T-helper 2 cell (primary cell): ENCODE data around the gene HNRNPU.
"Not testable (repeated sequence)": the region's sequence is repeated elsewhere in the genome, so short reads cannot be mapped to it uniquely, and the experiment has no call there.

Experiments used
- DNase-seq, 5 experiments: peaks; one replicate each; pipeline versions ENCODE4 v3.0.0 to v3.0.0-alpha.2; 2012 to 2022

Gene HNRNPU

GRCh38 chr1:244839656-244840055 lies 24.7 kb downstream of the HNRNPU start:
- peak in 1 of 5 experiments; percentile 18 for DNase-seq

DNA sequence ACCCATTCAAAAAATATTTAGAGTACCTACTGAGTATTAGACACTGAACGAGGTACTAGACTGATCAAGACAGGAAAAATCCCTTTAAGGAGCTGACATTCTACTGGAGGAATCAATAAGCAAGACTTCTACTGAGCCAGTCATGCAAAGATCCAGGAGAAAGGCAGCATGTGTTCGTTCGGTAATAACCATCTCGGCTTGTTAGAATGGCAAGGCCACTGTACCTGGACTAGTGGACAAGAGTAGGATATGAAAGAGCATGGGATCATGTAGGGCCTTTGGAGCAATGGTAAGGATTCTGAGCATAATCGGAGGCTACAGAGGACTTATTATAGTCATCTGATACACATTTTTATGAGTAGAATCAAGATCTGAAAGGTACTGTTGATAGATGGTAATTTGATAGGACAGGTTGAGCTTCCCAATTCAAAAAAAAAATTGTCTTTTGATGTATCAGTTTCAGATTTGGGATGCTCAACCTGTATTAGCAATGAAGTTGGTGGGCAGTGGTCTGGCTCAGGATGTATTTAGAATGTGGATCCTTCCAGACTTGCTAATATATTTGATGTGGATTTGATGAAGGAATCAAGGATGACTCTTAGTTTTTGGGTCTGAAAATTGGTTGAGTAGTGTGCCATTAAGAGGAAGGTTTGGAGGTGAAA lies 26.6 kb downstream of the HNRNPU start:
- no peak for DNase-seq

DNA sequence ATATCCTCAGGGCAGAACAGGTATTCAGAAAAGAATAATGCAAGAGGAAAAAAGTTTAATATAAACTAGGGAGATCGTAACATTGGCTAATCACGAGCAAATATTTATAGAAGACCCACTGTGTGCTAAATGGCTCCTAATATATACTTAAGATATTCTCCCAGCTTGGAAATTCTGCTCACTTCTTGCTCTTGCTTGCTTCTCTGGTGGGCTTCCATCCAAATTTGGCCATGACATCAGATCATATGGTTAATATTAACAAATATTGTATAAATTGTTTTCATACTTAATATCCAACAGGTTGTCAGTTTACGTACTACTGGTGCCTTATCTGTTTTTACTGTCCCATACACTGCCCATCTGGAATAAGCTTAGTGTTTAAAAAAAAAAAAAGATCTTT lies 27.8 kb downstream of the HNRNPU start:
- DNase-seq = no peak

GRCh38 chr1:244836135-244836521 lies 28.2 kb downstream of the HNRNPU start:
- DNase-seq = peak in 1 of 5 experiments; percentile 18

DNA sequence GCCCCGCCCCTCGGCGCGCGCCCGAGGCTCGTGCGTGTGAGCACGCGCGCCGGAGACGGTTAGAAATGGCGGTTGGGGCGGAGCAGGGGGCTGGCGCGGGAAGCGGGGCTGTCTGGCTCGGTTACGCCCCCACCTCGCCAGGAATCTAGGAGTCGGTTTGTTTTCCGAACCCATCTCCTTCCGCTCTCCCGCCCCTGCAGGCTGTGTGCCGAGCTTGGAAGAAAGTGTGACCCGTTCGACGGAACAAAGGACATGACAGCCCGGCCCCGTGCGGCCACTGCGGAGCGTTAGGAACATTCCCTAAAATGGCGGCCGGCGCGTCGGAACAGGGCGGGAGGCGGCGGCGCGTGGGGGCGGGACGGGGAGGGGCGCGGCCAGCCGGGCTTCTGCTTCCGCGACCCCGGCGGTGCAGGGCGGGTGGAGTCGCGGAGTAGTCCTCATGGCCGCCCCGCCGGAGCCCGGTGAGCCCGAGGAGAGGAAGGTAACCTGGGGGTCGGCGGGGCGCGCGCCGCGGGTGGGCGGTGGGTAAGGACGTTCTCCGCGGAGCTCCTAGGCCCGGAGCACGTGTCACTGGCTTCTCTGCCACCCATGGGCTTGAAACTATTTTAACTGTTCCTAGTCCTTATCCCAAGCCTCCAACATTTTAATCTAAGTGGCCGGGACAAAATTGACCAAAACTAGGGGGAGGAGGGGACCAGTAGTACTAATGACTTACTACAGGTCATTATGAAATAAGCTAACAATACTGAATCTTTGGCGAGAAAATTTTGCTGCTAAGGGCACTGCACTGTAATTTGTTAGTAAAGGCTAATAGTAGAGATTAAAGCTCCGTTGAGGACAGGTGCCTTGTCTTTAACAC lies 28.8 kb downstream of the HNRNPU start, which contains the start of gene COX20:
Gene COX20, plus strand, starts transcription at position 383 of the 859 bp plus-strand sequence. Its CDS starts 57 bp downstream, at position 440.
- DNase-seq = peak; percentile 76 to 94 (median 83)

DNA sequence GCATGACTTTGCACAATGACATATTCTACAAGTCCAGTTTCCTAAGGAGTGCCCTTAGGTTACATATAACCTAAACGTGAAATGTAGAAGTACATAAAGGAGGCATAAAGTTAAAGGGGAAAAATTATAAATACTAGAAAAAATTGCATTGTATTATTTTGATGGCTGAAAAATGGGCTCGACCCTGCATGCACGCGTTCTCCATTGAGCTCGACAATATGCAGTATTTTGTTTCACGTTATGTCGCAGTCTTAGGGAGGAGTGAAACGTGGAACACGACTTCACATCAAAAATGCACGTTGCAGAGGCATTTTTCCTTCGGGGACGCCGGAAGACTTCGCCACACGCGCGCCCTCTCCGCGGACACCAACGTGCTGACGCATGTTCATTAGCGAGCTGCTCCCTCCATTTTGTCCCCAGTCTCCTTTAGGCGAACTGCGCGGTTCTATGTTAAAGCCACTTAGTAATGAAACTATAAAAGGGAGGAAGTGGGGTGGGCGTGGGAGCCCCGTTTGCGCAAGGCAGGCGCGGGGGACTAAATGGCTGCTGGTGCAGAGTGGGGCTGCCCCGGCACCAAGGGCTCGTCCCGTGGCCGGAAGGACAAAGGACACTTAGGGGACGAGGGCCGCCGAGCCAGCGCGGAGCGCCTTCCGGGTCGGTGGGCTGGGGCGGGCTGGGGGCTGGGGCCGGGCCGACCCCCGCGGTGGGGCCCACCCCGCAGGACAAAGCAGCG lies 29.6 kb downstream of the HNRNPU start:
- peak; percentile 65 to 97 (median 84) for DNase-seq

DNA sequence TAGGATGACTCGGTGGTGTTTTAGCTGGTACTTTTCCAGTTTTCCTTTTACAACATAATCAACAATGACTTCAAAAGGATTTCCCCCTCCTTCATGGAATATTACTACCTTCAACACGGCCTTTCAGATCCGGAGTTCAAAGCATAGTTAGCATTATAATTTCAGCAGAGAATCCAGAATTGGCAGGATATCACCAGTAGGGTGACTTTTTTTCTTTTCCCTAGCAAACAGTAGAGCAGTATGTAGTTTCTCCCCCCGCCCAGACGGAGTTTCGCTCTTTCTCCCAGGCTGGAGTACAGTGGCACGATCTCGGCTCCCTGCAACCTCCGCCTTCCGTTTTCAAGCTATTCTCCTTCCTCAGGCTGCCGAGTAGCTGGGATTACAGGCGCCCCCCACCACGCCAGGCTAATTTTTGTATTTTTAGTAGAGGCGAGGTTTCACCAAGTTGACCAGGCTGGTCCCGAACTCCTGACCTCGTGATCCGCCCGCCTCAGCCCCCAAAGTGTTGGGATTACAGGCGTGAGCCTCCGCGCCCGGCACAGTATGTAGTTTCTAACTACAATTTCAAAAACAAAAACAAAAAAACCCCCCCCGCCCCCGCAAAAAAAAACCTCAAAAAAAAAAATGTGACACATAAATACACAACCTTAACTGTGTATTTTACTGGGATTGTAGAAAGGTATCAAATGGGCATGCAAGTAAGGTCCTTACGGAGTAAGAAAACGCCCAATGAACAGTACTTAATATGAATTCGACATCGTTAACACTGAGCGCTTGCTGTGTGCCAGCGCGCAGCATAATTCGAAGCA lies 30.4 kb downstream of the HNRNPU start:
- DNase-seq = peak in 4 of 5 experiments; percentile 40 to 78 (median 45)

DNA sequence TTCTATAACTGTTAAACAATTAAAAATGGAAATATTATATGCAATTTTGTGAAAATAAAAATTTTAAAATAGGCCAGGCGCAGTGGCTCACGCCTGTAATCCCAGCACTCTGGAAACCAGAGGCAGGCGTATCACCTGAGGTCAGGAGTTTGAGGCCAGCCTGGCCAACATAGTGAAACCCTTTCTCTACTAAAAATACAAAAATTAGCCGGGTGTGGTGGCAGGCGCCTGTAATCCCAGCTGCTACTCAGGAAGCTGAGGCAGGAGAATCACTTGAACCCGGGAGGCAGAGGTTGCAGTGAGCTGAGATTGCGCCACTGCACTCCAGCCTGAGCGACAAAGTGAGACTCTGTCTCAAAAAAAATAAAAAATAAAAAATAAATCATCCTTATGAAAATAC lies 31.1 kb downstream of the HNRNPU start:
- not testable (repeated sequence) for DNase-seq

DNA sequence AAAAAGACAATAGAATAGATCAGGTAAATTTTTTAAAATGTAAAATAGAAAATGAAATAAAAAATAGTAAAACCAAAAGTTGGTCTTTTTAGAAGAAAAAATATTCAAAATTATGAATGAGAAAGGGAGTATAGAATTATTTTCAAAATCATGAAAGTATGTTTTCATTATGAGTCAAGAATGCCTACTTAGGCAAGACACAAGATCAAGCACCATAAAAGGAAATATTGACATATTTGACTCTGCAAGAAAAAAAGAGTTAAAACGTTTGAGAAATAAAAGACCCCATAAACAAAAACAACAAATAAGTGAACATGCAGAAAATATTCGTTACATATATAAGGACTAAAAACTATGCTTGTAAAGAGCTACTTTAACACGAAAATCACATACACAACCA lies 33.7 kb downstream of the HNRNPU start:
- peak in 1 of 5 experiments; percentile 20 for DNase-seq

- DNase-seq = no peak
Measured at GRCh38 chr1:244826712-244827111, 37.6 kb downstream of the HNRNPU start.

DNA sequence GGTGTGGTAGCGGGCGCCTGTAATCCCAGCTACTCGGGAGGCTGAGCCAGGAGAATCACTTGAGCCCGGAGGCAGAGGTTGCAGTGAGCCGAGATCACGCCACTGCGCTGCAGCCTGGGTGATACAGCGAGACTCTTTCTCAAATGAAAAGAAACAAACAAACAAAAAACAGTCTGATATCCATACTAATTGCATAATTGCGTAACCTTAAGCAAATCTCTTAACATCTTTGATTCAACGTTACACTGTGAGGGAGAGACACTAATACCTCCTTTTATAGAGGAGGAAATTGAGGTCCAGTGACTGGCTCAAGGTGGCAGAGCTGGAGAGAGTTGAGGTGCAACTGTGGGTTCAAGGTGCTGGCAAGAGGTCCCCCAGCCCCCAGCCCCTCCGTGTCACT lies 41.5 kb downstream of the HNRNPU start:
- no peak for DNase-seq

DNA sequence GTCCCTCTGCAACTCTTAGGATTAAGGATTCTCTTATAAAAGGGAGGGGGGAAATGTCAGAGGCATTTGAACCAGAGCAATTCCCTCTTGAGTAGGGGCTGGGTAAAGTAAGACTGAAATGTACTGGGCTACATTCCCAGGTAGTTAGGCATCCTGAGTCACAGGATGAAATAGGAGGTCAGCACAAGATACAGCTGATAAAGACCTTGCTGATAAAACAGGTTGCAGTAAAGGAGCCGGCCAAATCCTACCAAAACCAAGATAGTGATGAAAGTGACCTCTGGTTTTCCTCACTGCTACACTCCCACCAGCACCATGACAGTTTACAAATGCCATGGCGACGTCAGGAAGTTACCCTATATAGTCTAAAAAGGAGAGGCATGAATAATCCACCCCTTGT lies 43.2 kb downstream of the HNRNPU start:
- no peak for DNase-seq

GRCh38 chr1:244820131-244820530 lies 44.2 kb downstream of the HNRNPU start:
- no peak for DNase-seq

DNA sequence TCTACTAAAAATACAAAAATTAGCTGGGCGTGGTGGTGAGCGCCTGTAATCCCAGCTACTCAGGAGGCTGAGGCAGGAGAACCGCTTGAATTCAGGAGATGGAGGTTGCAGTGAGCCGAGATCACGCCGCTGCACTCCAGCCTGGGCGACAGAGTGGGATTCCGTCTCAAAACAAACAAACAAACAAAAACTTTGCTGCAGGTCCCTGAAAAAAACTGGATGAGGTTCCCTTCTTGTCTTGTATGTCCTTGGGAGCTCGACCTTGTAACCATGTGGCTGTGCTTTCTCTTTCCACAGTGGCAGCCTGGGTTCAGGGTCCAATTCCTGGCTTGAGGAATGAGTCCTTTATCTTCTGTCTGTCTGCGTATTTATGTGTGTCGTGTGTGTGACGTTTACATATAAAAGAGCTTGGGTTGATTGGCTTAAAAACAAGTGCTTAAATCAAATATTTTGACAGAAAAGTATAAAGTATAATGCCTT lies 46.9 kb downstream of the HNRNPU start:
- DNase-seq = no peak

DNA sequence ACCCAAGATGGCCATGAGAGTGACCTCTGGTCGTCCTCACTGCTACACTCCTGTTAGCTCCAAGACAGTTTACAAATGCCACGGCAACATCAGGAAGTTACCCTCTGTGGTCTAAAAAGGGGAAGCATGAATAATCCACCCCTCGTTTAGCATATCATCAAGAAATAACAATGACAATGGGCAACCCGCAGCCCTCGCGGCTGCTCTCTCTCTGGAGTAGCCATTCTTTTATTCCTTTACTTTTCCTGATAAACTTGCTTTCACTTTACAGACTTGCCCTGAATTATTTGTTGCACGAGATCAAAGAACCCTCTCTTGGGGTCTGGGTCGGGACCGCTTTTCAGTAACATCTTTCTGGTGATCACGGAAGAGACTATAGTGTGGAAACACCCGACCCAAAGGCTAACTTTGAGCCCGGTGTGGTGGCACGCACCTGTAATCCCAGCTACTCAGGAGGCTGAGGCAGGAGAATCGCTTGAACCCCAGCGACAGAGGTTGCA lies 48.7 kb downstream of the HNRNPU start:
- no peak for DNase-seq

DNA sequence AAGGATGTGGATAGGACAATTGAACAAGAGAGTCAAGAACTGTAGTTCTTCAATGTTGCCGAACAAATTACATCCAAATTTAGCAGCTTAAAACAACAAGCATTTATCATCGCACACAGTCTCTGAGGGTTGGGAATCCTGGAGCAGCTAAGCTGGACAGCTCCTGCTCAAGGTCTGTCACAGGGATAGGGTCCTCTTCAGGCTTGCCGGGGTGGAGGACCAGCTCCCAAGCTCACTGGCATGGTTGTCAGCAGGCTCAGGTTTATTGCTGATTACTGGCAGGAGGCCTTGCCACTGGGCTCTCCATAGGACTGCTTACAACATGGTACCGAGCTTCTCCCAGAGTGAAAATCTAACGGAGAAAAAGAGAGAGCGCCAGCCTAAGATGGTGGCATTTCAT lies 51.0 kb downstream of the HNRNPU start:
- no peak for DNase-seq

DNA sequence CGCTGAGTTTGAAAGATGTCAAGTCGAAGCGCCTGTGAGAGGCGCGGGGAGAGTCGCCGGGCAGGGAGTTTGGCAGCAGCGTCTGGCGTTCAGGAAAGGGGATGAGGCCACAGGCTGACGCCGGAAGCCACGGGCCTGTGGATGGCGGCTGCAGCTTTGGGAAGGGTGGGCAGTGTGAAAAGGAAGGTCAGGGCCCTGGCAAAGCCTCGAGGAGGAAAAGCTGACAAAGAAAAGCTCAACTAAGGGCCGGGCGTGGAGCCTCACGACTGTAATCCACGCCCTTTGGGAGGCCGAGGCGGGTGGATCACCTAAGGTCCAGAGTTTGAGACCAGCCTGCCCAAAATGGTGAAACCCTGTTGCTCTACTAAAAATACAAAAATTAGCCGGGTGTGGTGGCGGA lies 54.1 kb downstream of the HNRNPU start:
- no peak for DNase-seq

GRCh38 chr1:244807138-244807537 lies 57.2 kb downstream of the HNRNPU start:
- DNase-seq = no peak

- no peak for DNase-seq
Measured at GRCh38 chr1:244804841-244805240, 59.5 kb downstream of the HNRNPU start.

- no peak for DNase-seq
Measured at GRCh38 chr1:244802556-244803239, 61.6 kb downstream of the HNRNPU start.

GRCh38 chr1:244802041-244802440 lies 62.3 kb downstream of the HNRNPU start:
- DNase-seq = no peak
